Measurements from ENCODE around the gene WDR90.

Gene WDR90

DNA sequence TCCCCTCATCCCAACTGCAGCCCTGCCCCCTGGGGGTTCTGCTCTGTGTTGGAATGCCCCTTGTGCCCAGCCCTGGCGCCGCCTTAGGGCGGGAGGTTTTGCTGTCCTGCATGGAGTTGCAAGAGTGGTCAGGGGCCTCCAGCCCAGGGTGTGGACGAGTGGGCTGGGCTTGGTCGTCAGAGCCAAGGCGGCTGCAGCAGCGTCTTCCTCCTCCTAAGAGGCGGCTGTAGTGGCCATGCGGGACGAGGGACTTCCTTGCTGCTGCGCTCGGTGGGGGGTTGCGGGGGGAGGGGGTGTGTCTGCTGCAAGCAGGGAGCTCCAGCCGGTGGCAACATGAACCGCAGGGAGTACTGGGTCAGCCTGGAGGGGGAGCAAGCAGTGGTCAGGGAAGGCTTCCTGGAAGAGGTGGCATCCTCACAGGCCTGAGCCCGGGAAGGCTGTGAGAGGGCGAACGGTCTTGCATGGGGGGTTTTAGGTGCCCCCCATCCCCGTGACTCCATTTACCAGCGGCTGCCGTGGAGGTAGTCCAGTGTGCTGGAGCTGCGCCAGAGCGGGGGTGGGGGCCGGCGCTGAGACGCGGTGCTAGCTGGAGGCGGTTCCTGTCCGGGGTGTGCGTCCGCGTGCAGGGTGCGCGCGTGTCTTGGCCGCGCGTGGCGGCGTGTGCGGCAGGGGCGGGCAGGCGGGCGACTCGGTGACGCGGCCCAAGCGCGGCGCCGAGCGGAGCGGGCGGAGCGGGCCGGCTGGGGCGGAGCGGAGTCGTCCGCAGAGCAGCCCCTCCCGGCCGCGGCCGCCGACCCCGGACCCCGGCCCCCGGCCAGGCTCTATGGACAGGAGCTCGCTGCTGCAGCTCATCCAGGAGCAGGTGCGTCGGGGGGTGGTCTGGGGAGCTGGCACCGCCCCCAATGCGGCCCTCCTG is 26.1 kb downstream of the WDR90 start, which contains the start of gene RHBDL1:
Gene RHBDL1, plus strand, starts transcription at position 704 of the 916 bp plus-strand sequence. Its CDS starts 120 bp downstream, at position 824.
- no peaks in the 10 kb centered on the region for H3K9me3 ChIP-seq (replicated peaks in 1 of 2; ENCODE audit: control insufficient read depth in 2 of 2, insufficient read depth in 1 of 2, low read depth in 1 of 2, low read length in 2 of 2)
- peaks cover 28 to 44% of the 10 kb centered on the region in 2 donors for H3K36me3 ChIP-seq (replicated peaks in 1 of 2; ENCODE audit: control insufficient read depth in 2 of 2, insufficient read depth in 2 of 2, low read length in 2 of 2)
- no peak within 1 kb of the TSS for H2BK12ac ChIP-seq (ENCODE audit: low read length)
- WGBS, 2 donors (ENCODE audit: extremely low coverage in 2 of 2, insufficient read length in 2 of 2, insufficient replicate concordance in 1 of 2): no CpG with 5 or more reads among the region's 73 CpGs
- peaks cover 0 to 10% of the 10 kb centered on the region in 2 donors for H3K4me1 ChIP-seq (ENCODE audit: control insufficient read depth in 2 of 2, insufficient read depth in 1 of 2, low read depth in 1 of 2, low read length in 2 of 2)
- peaks cover 0 to 14% (median 0%) of the 10 kb centered on the region in 3 experiments for H3K27me3 ChIP-seq (ENCODE audit: control insufficient read depth in 3 of 3, insufficient read depth in 3 of 3, low read depth in 1 of 3, low read length in 3 of 3)
- peak within 1 kb of the TSS; percentile 95 for H3K4ac ChIP-seq (ENCODE audit: low read length)
- no peak within 1 kb of the TSS for H3K27ac ChIP-seq (replicated peaks; ENCODE audit: low read length)
- DNase-seq (ENCODE audit: low spot score): no peak
- peak within 1 kb of the TSS; percentile 94 for H3K14ac ChIP-seq (ENCODE audit: low read length)
- no peak within 1 kb of the TSS for H2BK5ac ChIP-seq (ENCODE audit: low read length)
- H4K91ac ChIP-seq (ENCODE audit: low read depth, low read length, poor library complexity): no peak within 1 kb of the TSS
- peak within 1 kb of the TSS in 1 of 2 donors; percentile 73 for H3K4me3 ChIP-seq (ENCODE audit: low read length in 2 of 2)
- peak within 1 kb of the TSS; percentile 3 for H2BK15ac ChIP-seq (ENCODE audit: low read length)
- H3K4me2 ChIP-seq (ENCODE audit: insufficient read depth, low read length, poor library complexity, severe bottlenecking): peak within 1 kb of the TSS; percentile 71
- peak within 1 kb of the TSS; percentile 82 for H2AK5ac ChIP-seq (ENCODE audit: low read depth, low read length)
- no peak within 1 kb of the TSS for H2AFZ ChIP-seq (ENCODE audit: low read length)
- H3K23ac ChIP-seq (ENCODE audit: low read depth, low read length, poor library complexity): peak within 1 kb of the TSS; percentile 97
- H3K18ac ChIP-seq (ENCODE audit: low read length): peak within 1 kb of the TSS; percentile 91
- peaks cover 12% of the 10 kb centered on the region for H3K79me1 ChIP-seq (ENCODE audit: low read depth, low read length)
- peak within 1 kb of the TSS; percentile 84 for H3K9ac ChIP-seq (ENCODE audit: low read depth, low read length, poor library complexity)
- H2BK120ac ChIP-seq (ENCODE audit: low read depth, low read length): peak within 1 kb of the TSS; percentile 31
- H4K8ac ChIP-seq (ENCODE audit: low read depth, low read length): peak within 1 kb of the TSS; percentile 65

- H2BK15ac ChIP-seq (ENCODE audit: low read length): peak overlapping the region; percentile 3
Measured at GRCh38 chr16:675884-676564, 26.9 kb downstream of the WDR90 start.

DNA sequence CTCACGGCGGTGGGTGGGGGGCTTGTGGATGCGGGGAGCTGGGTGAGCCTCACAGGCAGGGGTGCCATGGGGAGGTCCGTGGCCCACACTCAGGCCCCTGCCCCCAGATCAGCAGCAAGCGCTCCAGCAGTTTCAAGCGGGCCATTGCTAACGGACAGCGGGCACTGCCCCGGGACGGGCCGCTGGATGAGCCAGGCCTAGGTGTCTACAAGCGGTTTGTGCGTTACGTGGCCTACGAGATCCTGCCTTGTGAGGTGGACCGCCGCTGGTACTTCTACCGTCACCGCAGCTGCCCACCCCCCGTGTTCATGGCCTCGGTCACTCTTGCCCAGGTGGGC is 27.4 kb downstream of the WDR90 start:
- WGBS, 2 donors (ENCODE audit: extremely low coverage in 2 of 2, insufficient read length in 2 of 2, insufficient replicate concordance in 1 of 2): no CpG with 5 or more reads among the region's 21 CpGs
- H4K91ac ChIP-seq (ENCODE audit: low read depth, low read length, poor library complexity): no peak overlapping the region
- H2BK15ac ChIP-seq (ENCODE audit: low read length): peak overlapping the region; percentile 3

More at GRCh38 chr16:675884-676564, 26.9 kb downstream of the WDR90 start:
- Histone ChIP-seq H3K27me3 (ENCODE audit: control insufficient read depth in 3 of 3, insufficient read depth in 3 of 3, low read depth in 1 of 3, low read length in 3 of 3) (peaks cover 0 to 14% (median 0%) of the 10 kb centered on the region in 3 experiments), H2BK120ac (ENCODE audit: low read depth, low read length) (no peak overlapping the region), H3K4me1 (ENCODE audit: control insufficient read depth in 2 of 2, insufficient read depth in 1 of 2, low read depth in 1 of 2, low read length in 2 of 2) (peaks cover 0 to 13% of the 10 kb centered on the region in 2 donors), H2BK12ac (ENCODE audit: low read length) (no peak overlapping the region), H3K27ac (replicated peaks; ENCODE audit: low read length) (no peak overlapping the region), H4K8ac (ENCODE audit: low read depth, low read length) (no peak overlapping the region), H3K4me3 (ENCODE audit: low read length in 2 of 2) (peak overlapping the region in 1 of 2 donors; percentile 69), H4K91ac (ENCODE audit: low read depth, low read length, poor library complexity) (no peak overlapping the region), H3K4ac (ENCODE audit: low read length) (no peak overlapping the region), H3K79me1 (ENCODE audit: low read depth, low read length) (peaks cover 13% of the 10 kb centered on the region), H3K9ac (ENCODE audit: low read depth, low read length, poor library complexity) (peak overlapping the region; percentile 53), H2BK5ac (ENCODE audit: low read length) (no peak overlapping the region), H3K9me3 (replicated peaks in 1 of 2; ENCODE audit: control insufficient read depth in 2 of 2, insufficient read depth in 1 of 2, low read depth in 1 of 2, low read length in 2 of 2) (no peaks in the 10 kb centered on the region), H3K36me3 (replicated peaks in 1 of 2; ENCODE audit: control insufficient read depth in 2 of 2, insufficient read depth in 2 of 2, low read length in 2 of 2) (peaks cover 20 to 36% of the 10 kb centered on the region in 2 donors), H3K4me2 (ENCODE audit: insufficient read depth, low read length, poor library complexity, severe bottlenecking) (peak overlapping the region; percentile 71), H2AFZ (ENCODE audit: low read length) (no peak overlapping the region), H3K18ac (ENCODE audit: low read length) (peak overlapping the region; percentile 89), H2AK5ac (ENCODE audit: low read depth, low read length) (peak overlapping the region; percentile 82), H3K14ac (ENCODE audit: low read length) (peak overlapping the region; percentile 39), H3K23ac (ENCODE audit: low read depth, low read length, poor library complexity) (peak overlapping the region; percentile 97)
- DNase-seq (ENCODE audit: low spot score): no peak
- WGBS, 2 donors (ENCODE audit: extremely low coverage in 2 of 2, insufficient read length in 2 of 2, insufficient replicate concordance in 1 of 2): no CpG with 5 or more reads among the region's 25 CpGs

More for the DNA sequence above, 27.4 kb downstream of the WDR90 start:
- Histone ChIP-seq H4K8ac (ENCODE audit: low read depth, low read length) (no peak overlapping the region), H3K4me3 (ENCODE audit: low read length in 2 of 2) (peak overlapping the region in 1 of 2 donors; percentile 64), H2AFZ (ENCODE audit: low read length) (no peak overlapping the region), H2BK12ac (ENCODE audit: low read length) (no peak overlapping the region), H2BK5ac (ENCODE audit: low read length) (no peak overlapping the region), H3K18ac (ENCODE audit: low read length) (peak overlapping the region; percentile 0), H3K27ac (replicated peaks; ENCODE audit: low read length) (no peak overlapping the region), H3K4me2 (ENCODE audit: insufficient read depth, low read length, poor library complexity, severe bottlenecking) (no peak overlapping the region), H3K9ac (ENCODE audit: low read depth, low read length, poor library complexity) (peak overlapping the region; percentile 53), H3K36me3 (replicated peaks in 1 of 2; ENCODE audit: control insufficient read depth in 2 of 2, insufficient read depth in 2 of 2, low read length in 2 of 2) (peaks cover 20 to 36% of the 10 kb centered on the region in 2 donors), H3K23ac (ENCODE audit: low read depth, low read length, poor library complexity) (peak overlapping the region; percentile 85), H3K9me3 (replicated peaks in 1 of 2; ENCODE audit: control insufficient read depth in 2 of 2, insufficient read depth in 1 of 2, low read depth in 1 of 2, low read length in 2 of 2) (no peaks in the 10 kb centered on the region), H3K79me1 (ENCODE audit: low read depth, low read length) (peaks cover 17% of the 10 kb centered on the region), H3K27me3 (ENCODE audit: control insufficient read depth in 3 of 3, insufficient read depth in 3 of 3, low read depth in 1 of 3, low read length in 3 of 3) (peaks cover 0 to 14% (median 0%) of the 10 kb centered on the region in 3 experiments), H2BK120ac (ENCODE audit: low read depth, low read length) (no peak overlapping the region), H3K14ac (ENCODE audit: low read length) (peak overlapping the region; percentile 39), H3K4ac (ENCODE audit: low read length) (no peak overlapping the region), H3K4me1 (ENCODE audit: control insufficient read depth in 2 of 2, insufficient read depth in 1 of 2, low read depth in 1 of 2, low read length in 2 of 2) (peaks cover 3 to 18% of the 10 kb centered on the region in 2 donors), H2AK5ac (ENCODE audit: low read depth, low read length) (peak overlapping the region; percentile 82)
- no peak for DNase-seq (ENCODE audit: low spot score)
